ENCODE measurements around the gene GLB1L3.

- no peak for TF ChIP-seq EZH2 (IDR thresholded peaks at IDR 0.05; ENCODE audit: borderline replicate concordance)
- no peak for TF ChIP-seq CTCF (IDR thresholded peaks at IDR 0.05; ENCODE audit: poor library complexity)
These were observed 86.2 kb downstream of the GLB1L3 start for GRCh38 chr11:134362192-134362901.

Data from hepatocyte (in vitro differentiated cells).